ENCODE results near the gene DTX2.
A peak's percentile ranks its signal among the peaks of the same experiment; 100 is the strongest.
"Not testable (repeated sequence)": the region's sequence is repeated elsewhere in the genome, so short reads cannot be mapped to it uniquely, and the experiment has no call there.

The DTX2 gene

GRCh38 chr7:76511200-76511910 is 49.8 kb downstream of the DTX2 start:
- not testable (repeated sequence) for DNase-seq (ENCODE audit: low read depth in 3 of 3, low spot score in 1 of 3)

GRCh38 chr7:76511911-76512885 is 50.7 kb downstream of the DTX2 start:
- not testable (repeated sequence) for DNase-seq (ENCODE audit: low read depth in 3 of 3, low spot score in 1 of 3)

GRCh38 chr7:76512941-76513816 is 51.7 kb downstream of the DTX2 start:
- no peak for DNase-seq (ENCODE audit: low read depth in 3 of 3, low spot score in 1 of 3)

GRCh38 chr7:76513817-76514799 is 52.6 kb downstream of the DTX2 start:
- no peak for DNase-seq (ENCODE audit: low read depth in 3 of 3, low spot score in 1 of 3)

- no peak for DNase-seq (ENCODE audit: low read depth in 3 of 3, low spot score in 1 of 3)
Observed at GRCh38 chr7:76514926-76515771, 53.6 kb downstream of the DTX2 start.

- DNase-seq (ENCODE audit: low read depth in 3 of 3, low spot score in 1 of 3), result no peak
Observed at GRCh38 chr7:76515999-76516443, 54.5 kb downstream of the DTX2 start.

- DNase-seq (ENCODE audit: low read depth in 3 of 3, low spot score in 1 of 3), result not testable (repeated sequence)
Observed at GRCh38 chr7:76516932-76517331, 55.4 kb downstream of the DTX2 start.

GRCh38 chr7:76526183-76526582 is 64.7 kb downstream of the DTX2 start:
- not testable (repeated sequence) for DNase-seq (ENCODE audit: low read depth in 3 of 3, low spot score in 1 of 3)

GRCh38 chr7:76531643-76532042 is 70.1 kb downstream of the DTX2 start:
- DNase-seq (ENCODE audit: low read depth in 3 of 3, low spot score in 1 of 3), result not testable (repeated sequence)

GRCh38 chr7:76543197-76543596 is 81.7 kb downstream of the DTX2 start, which contains the start of gene SPDYE16:
Gene SPDYE16 (minus strand): TSS chr7:76543297. CDS start chr7:76541459, 1,838 bp downstream.
- not testable (repeated sequence) for DNase-seq (ENCODE audit: low read depth in 3 of 3, low spot score in 1 of 3)

GRCh38 chr7:76549025-76549854 is 87.7 kb downstream of the DTX2 start:
- peak; percentile 64 to 79 (median 65) for DNase-seq (ENCODE audit: low read depth in 3 of 3, low spot score in 1 of 3)

- not testable (repeated sequence) for DNase-seq (ENCODE audit: low read depth in 3 of 3, low spot score in 1 of 3)
Observed at GRCh38 chr7:76549855-76550248, 88.3 kb downstream of the DTX2 start.

- DNase-seq (ENCODE audit: low read depth in 3 of 3, low spot score in 1 of 3), result not testable (repeated sequence)
Observed at GRCh38 chr7:76551992-76552391, 90.5 kb downstream of the DTX2 start.
